Activated gamma-delta T cell treated with Interleukin-2 at 50 U/mL for 16 hours (primary cell): ENCODE results near the gene SPIRE2.
A peak's percentile ranks its signal among the peaks of the same experiment; 100 is the strongest.
"Not testable (repeated sequence)": the region's sequence is repeated elsewhere in the genome, so short reads cannot be mapped to it uniquely, and the experiment has no call there.

Experiments
- DNase-seq: peaks from one replicate; pipeline ENCODE4 v3.0.0-alpha.2; 2020

The SPIRE2 gene

DNA sequence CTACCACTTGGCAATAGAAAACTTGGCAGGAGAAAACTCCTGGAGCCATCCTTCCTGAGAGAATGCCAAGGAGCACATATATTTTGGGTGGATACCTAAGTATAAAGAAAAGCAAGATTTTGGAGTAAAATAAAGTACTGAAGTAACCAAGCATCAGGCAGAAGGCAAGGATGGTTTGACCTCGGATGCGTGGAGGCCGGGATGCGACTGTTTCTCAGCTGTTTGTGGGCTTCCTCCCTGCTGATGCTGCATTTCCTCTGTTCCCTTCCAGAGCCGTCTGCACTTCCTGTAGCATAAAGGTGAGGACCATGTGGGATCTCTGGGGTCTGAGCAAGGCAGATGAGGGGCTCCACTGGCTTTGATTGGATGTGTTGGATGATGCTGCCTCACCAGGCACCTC, 39.6 kb downstream of the SPIRE2 start:
- no peak for DNase-seq

DNA sequence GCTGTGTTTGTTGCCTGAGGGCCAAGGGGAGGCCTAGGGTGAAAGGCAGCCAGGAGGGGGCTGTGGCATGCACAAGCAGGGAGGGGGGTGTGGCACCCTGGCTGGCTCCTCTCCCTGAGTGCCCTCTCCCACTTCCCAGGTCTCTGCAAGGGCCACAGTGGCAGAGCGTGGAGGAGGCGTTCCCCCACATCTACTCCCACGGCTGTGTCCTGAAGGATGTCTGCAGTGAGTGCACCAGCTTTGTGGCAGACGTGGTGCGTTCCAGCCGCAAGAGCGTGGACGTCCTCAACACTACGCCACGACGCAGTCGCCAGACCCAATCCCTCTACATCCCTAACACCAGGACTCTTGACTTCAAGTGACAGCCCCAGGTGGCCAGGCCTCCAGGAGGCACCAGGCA, 41.6 kb downstream of the SPIRE2 start:
- no peak for DNase-seq

DNA sequence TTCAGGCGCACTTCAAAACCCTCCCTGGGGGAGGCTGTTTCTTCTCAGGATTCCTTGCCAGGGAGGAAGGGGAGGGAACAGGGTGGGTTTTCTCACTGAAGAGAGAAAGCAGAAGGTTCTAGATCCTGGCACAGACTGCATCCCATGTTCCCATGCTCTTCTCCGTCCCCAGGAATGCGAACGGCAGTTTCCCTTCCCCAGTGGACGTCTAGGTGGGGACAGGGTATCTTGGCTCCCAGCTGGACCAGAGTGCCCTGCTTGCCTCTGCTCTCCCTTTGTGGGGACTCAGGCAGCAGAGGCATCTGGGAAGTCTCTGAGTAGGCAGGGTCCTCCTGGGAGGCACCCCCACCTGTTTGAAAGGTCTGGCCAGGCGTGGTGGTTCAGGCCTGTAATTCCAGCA, 42.2 kb downstream of the SPIRE2 start:
- DNase-seq = no peak

DNA sequence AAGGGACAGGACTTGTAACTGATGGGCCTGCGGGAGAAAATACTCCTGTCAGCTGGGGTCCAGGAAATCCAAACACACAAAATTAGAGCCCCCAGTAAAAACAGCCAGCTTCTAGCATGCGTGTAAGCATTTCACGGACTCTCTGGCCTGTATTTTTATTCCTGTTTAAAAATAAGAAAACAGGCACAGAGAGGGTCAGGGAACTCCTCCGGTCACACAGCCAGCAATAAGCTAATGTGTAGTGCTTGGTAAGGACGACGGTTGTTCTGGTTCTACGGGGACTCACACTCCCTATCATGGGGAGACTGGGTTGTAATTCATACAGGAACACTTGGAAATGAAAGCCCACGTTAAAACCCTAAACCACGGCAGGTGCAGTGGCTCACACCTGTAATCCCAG, 43.6 kb downstream of the SPIRE2 start:
- no peak for DNase-seq

DNA sequence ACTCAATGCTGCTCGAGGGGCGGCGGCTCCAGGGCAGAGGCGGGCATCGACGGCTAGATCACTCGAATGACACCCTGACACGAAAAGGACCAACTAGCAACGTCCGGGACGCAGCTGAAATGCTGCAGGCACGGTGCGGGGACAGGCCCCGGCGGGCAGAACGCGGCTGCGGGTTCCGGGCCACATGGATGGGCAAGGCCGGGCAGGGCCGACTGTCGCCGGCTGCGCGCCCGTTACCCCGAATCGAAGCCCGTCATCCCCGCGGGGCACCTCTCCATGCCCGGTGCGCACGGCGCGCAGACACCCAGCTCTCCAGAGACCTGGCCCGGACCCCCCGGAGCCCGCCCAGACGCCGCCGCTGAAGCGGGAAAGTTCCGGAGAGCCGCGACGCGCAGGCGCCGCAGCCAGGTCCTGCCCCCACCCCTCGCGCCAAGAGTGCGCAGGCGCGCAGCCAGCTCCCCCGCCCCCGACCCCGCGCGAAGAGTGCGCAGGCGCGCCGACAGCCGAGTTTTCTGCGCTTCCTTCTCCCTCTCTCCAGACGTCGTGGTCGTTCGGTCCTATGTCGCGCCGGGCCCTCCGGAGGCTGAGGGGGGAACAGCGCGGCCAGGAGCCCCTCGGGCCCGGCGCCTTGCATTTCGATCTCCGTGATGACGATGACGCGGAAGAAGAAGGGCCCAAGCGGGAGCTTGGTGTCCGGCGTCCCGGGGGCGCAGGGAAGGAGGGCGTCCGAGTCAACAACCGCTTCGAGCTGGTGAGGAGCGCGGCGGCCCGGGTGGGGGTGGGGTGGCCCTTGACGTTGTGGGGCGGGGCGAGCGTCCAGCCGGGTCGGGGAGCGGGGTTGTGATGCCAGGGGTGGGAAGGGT, 45.1 kb downstream of the SPIRE2 start, which contains the start of gene TCF25:
Gene TCF25 (plus strand): TSS at position 484 of the 863 bp plus-strand sequence. CDS start 76 bp downstream, at position 560.
- DNase-seq = peak; percentile 82

DNA sequence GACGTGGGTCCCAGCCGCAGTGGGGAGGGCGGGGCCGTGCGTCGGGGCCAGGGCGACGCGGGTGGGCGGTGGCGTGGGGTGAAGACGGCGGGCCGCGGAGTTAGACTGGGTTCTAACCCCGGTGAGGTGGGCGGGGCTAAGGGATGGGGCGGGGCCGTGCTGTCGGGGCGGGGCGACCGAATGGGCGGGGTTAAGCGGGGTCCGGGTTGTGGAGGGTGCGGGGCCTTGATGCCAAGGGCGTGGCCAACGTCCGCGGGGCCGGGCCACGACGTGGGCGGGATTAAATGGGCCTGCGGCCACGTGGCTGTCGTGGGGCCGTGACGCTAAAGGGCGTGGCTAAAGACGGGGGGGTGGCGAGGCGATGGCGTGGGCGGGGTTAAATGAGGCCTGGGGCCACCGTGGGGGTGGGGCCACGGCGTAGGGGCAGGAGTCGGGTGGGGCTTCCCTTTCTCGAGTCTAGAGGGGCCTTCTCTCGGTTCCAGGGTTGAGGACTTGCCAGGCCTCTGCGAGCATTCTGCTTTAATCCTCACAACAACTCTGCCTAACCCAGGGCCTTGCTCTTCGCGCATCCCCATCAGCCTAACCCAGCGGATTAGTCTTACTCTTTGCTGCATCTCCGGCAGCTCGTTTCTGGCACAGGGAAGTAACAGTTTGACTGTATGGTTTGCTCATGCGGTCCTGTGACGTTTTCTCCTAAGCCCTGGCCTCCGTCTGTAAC, 45.9 kb downstream of the SPIRE2 start:
- DNase-seq = peak; percentile 91

DNA sequence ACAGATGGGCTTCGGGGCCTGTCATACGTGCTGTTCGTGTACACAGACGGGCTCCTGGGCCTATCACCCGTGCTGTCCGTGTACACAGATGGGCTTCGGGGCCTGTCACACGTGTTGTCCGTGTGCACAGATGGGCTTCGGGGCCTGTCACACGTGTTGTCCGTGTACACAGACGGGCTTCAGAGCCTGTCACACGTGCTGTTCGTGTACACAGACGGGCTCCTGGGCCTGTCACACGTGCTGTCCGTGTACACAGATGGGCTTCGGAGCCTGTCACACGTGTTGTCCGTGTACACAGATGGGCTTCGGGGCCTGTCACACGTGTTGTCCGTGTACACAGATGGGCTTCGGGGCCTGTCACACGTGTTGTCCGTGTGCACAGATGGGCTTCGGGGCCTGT, 50.8 kb downstream of the SPIRE2 start:
- DNase-seq = not testable (repeated sequence)

DNA sequence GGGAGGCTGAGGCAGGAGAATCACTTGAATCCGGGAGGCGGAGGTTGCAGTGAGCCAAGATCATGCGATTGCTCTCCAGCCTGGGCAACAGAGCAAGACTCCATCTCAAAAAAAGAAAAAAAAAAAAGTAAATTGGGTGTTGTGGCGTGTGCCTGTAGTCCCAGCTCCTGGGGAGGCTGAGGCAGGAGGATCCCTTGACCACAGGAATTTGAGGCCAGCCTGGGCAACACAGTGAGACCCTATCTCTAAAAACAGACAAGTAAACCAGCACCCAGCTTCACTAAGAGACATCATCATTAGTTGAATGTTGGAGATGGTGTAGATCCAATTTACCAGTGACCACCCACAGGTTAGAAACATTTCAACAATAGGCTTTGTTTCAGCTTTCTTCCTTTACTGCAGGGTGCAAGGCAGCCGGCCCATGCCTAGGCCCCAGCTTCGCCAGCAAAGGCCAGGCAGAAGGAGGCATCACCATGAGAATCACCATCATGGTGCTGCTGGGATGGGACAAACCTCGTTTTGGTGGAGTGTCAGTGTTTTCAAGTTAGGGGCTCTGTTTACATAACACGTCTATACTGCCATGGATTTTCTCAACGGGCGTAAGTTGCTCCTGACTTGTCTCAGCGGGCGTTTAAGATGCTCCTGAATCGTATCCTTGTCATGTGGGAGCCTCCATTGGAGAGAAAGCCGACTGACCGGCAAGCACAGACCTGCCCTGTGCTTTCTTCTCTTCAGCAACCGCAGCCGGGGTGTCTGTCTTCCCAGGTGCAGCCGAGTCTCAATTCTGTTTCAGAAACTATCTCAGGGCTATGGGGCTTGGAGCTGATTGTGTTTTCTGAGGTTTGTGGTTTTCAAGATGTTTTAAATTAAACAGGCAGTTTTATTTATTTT, 52.4 kb downstream of the SPIRE2 start:
- DNase-seq = no peak

DNA sequence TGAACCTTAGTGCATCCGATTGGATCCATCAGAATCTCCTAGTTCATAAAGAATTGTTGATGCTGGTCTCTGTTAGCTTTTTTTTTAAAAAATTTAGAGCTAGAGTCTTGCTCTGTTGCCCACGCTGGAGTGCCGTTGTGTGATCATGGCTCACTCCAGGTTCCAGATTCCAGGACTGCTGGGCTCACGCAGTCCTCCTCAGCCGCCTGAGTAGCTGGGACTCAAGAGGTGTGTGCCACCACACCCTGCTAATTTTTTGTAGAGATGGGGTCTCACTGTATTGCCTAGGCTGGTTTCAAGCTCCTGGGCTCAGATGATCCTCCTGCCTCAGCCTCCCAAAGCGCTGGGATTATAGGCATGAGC, 53.1 kb downstream of the SPIRE2 start:
- DNase-seq = no peak

DNA sequence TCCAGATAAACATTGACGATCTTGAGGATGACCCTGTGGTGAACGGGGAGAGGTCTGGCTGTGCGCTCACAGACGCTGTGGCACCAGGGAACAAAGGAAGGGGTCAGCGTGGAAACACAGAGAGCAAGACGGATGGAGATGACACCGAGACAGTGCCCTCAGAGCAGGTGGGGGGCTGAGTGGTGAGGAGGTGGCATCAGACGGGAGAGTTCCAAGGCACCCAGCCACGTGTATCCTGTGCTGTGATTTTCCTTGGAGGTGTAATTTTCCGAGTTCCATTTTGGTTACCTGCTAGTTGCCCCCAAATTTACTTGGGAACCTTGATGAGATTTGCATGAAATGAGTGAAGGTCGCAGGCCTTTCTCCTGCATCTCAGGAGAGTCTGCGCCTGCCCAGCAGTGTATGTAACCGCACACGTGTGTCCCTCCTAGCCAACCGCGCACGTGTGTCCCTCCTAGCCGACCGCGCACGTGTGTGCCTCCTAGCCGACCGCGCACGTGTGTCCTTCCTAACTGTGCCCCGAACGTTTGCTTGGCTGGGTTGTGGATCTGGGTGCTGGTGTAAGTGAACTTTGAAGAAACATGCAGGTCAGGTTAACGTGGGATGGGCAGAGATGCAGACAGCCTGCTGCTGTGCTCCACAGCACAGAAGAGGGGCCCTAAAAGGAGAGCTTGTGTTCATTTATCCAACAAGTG, 55.2 kb downstream of the SPIRE2 start:
- DNase-seq = no peak

DNA sequence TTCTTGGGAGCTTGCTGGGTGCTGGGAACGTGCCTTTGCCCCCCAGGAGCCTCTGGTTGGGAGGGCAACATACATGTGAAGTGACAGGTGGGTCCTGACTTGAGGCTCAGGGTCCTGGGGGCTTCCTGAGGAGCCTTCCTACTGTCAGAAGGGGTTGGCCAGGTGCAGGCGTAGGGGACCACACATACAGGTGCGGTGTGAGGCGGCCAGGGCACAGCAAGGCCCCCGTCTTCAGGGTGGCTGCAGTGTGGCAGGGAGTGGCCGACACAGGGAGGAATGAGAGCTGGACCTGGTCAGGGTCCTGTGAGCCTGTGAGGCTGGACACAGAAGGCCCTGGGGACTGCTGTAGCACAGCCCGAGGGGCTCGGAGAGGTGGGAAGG, 55.8 kb downstream of the SPIRE2 start:
- no peak for DNase-seq

DNA sequence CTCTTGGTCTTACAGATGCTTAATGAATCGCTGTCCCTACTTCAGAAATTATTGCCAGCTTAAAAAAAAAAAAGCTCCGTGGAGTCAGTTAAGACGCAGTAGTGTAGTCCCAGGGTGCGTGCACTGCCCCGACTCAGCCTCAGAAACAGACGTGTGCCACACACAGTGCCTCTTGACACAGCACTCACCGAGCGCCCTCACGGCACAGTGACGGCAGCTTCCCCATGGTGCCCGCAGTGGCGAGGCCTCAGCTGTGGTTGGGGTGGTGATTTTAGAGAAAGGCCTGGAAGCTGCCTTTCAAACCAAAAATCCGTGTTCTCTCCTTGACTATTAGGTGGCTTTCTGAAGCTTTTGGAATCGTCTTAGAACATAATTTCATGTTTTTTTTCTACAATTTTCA, 59.0 kb downstream of the SPIRE2 start:
- no peak for DNase-seq

DNA sequence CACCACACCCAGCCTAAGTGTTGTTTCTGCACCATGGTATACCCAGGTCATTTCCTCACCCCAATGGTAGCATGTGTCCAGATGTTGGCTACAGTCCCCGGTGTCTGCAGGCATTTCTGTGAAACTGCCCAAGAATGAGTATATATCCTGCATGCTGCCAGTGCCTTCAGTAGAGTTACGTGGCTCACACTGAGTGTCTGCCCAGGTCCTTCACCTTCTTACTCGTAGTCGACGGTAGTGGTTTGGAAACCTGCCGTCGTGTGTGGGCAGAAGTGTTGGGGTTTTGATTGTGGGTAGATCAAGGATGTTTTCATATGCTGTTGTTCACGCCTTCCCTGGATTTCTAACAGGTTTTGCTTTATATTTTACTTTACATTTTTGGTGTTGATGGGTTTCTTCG, 61.9 kb downstream of the SPIRE2 start:
- DNase-seq = no peak

DNA sequence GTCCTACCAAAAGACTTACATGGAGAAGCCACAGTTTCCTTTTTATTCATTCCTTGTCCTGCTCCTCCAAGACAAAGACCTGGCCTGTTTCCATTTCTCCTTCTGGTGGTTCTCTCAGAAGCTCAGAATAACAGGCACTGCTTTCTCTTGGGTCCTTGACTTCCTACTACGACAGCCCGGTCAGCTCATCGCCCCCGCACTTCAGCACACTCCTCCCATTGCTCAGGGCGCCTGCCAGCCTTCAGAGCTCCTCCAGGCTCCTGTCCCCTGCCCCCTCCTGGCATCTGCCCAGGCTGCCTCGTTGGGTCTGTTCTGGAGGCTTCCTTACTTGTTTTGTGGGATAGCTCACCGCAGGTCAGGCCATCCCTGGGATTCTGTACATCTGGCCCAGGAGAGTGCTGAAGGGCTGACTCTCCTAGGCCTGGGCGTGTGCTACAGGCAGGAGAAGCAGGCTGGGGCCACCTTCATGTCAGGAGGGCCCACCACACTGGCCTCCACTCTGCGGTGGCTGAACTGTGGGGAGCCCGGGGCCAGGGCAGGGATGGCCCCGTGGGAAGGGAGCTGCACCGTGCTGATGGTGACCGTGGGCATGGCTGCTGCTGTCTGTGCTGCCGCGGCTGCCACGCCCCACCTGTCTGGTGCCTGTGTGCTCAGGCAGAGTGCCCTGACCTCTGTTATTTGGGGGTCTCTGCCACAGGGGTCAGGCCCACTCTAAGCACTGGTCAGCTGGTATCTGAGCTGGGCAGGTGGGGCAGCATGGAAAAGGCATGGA, 62.8 kb downstream of the SPIRE2 start:
- no peak for DNase-seq

DNA sequence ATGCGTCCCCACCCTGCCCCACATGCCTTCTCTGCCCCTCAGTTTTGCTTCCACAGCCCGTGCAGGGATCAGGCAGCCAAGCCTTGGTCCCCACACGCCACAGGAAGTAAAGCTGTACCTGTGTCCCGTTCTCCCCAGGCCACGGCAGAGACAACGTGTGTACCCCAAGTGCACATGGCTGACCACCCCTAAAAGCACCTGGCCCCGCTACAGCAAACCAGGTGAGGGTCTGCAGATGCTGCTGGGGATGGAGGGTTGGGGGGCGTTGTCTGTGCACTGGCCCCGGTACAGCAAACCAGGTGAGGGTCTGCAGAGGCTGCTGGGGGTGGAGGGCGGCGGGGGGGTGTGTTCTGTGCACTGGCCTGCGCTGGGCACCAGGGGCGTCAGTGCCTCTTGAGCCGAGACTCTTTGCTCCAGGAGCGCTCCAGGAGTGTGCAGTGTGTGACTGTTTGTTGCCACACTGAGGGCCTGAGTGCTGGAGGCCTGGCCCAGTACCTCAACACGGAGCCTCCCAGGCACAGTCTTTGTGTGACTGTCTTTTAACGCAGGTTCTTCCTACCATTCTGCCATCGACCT, 63.9 kb downstream of the SPIRE2 start:
- DNase-seq = no peak

DNA sequence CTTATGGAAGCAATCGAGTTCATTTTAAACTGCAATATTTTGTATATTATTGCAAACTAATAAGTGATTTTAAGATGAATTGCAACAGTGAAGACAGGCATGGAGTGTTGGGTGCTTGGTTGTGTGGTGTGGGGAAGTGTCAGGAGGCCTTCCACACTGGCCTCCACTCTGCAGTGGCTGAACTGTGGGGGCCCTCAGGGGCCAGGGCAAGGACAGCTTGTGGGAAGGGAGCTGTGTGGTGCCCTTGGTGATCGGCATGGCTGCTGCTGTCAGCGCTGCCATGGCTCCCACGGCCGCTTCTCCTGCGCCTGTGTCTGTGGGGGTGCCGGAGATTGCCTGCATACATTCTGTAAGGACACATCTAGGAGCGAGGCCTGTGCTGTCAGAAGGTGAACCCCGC, 64.4 kb downstream of the SPIRE2 start:
- DNase-seq = no peak

DNA sequence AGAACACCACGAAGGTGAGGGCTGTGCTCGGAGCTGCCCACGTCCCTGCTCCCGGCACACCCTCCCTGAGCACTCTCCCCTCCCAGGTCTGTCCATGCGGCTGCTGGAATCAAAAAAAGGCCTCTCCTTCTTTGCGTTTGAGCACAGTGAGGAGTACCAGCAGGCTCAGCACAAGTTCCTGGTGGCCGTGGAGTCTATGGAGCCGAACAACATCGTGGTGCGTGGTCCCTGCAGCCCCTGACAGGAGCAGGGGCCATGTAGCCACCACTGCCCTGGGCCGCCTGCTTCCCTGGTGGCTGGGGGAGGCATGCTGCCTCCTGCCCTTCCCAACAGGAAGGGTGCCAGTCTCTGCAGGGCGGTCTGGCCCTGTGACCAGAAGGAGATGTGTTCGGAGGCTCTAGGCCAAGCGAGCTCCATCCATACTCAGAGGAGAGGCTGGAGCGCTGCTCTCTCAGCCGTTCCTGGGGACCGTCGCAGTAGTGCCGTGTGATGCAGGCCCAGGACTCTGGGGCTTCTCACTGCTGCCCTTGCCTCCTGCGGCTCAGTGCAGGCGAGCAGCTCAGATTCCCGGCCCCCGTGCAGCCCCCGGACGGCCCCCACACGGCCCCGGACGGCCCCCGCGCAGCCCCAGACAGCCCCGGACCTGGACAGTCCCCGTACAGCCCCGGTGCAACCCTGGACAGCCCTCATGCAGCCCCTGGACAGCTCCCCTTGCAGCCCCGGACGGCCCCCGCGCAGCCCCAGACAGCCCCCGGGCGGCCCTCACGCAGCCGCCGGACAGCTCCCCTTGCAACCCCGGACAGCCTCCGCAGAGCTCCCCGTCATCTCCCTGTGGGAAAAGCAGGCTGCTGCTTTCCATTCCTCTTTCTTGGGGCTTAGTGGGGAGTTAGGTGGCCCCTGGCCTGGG, 65.6 kb downstream of the SPIRE2 start:
- DNase-seq = no peak

DNA sequence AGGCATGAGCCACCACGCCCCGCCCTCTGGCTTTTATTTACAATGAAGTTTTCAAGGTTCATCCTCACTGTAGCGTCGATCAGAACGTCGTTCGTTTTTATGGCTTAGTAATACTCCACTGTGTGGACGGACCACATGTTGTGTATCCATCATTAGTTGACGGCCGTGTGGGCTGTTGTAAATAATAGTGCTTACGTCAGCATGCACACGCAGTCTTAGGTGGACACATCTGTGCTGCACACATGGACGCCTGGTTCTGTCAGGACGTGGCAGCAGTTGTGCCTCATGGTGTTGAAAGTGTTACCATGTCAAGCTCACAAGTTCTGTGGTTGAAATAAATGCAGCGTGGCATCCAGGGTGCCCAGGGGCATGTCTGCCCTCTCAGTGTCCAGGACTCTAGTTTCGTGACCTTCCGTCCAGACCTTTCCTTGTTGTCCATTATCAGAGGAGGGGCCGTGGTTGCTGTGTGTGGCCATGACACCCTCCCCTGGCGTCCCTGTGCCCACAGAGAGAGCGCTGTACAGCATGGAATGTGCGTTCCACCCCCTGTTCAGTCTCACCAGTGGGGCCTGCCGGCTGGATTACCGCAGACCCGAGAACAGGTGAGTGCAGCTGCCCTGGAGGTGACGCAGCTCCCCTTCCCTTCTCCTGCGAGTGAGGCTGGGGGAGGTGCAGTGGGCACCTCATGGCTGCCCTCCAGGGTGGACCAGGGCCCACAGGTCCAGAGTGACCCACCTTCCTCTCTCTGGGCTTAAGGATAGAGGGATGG, 67.4 kb downstream of the SPIRE2 start:
- no peak for DNase-seq

DNA sequence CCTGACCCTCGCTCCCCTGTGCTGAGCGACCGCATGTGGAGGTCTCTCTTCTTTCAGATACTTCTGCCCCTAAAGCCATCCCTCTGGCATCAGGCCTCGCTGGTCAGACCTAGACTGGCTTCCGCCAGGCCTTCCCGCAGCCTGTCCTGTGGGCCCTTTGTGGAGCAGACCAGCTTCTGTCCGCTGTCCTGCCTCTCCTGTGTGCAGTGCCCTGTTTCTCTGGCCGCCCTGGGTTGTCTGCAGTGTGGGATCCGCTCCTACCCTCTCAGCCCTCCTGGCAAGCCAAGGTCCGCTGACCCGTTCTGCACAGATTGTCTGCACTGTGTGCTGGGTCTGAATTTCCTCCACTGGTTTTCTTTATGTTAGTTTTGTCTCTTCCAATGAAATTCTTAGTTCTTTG, 68.9 kb downstream of the SPIRE2 start:
- DNase-seq = no peak
